ENCODE measurements around the gene VAMP5. TPM values are rescaled to one million over a fixed set of nuclear protein-coding genes. Genes with fewer than 3 reads are reported as not detected.

The VAMP5 gene
- total and polyA plus RNA-seq, 2 donors (not counting 1 experiment from before 2014, with no cell fraction given) = 16.9 to 28.6 TPM

DNA sequence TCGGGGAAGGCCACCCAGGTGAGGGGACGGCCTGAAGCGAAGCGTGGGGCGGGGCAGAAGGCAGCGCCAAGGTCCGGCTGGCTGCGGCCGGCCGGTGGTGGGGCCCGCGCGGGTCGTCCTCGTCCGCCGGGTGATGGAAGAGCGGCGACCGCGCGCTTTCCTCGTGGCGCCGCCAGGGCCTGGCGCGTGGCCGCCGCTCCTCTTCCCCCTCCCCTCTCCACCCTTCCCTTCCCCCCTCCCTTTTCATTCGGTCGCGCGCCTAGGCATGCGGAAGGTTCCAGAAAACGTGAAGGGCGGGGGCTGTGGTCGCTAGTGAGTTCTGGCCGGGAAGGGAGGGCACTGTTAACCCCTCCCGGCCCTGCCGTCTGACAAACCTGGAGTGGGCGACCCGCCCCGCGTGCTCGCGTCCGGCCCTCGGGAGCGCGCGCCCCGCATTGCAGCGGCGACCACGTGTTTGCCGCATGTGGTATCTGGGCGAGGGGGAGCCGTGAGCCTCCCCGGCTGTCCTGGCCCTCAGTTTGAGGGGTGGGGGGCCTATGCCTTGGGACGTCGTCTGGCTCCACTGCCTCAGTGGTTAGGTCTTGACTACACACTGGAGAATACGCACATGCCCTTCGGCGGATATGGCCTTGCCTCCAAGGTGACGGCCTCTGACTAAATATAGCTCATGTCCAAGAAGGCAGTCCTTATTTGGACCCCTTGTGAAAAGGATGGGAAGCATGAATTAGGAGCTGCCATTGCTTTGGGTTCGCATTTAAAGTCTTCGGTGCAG lies 44.7 kb upstream of the VAMP5 start:
- peaks cover 20% of the 10 kb centered on the region for H4K20me1 ChIP-seq (ENCODE audit: control insufficient read depth, insufficient read depth, low read length, poor library complexity, severe bottlenecking)
- peak; percentile 46 for ATAC-seq (ENCODE audit: low read depth)
- intact Hi-C loops (cut with micrococcal nuclease) = loop anchor here (1.0 to 10.0 kb wide), 9 partner anchors 13 to 656 kb away; partner anchors contain the start of genes ELMOD3, GGCX, IMMT and RETSAT
- CTCF ChIA-PET = interaction anchor here (0.6 to 7.8 kb wide), 7 partner anchors 12 to 212 kb away, joined by 3 to 104 read pairs (median 3); partner anchors contain the start of gene TGOLN2
- WGBS (ENCODE audit: insufficient coverage) = under 1% methylated on average over 63 of the region's 67 CpGs
- H3K79me2 ChIP-seq (ENCODE audit: control insufficient read depth, insufficient read depth, low read length) = peaks cover 25% of the 10 kb centered on the region
- H3K27ac ChIP-seq (ENCODE audit: low read length in 2 of 2) = peak overlapping the region; percentile 81 to 89
- H3K4me2 ChIP-seq (replicated peaks; ENCODE audit: low read depth, low read length, poor library complexity, severe bottlenecking) = peak overlapping the region; percentile 83
- H3K9ac ChIP-seq (ENCODE audit: low read length) = peak overlapping the region; percentile 82
- H3K9me3 ChIP-seq (ENCODE audit: control extremely low read depth in 1 of 3, control insufficient read depth in 2 of 3, insufficient read depth in 1 of 3, low read length in 2 of 3) = no peaks in the 10 kb centered on the region
- peak overlapping the region; percentile 98 for H3K4me3 Mint-ChIP-seq
- peak overlapping the region; percentile 91 for H2AFZ ChIP-seq (ENCODE audit: insufficient read depth, low read depth, low read length, poor library complexity, severe bottlenecking)
- peak overlapping the region; percentile 99 for H3K27ac Mint-ChIP-seq
- no peak for TF ChIP-seq EZH2 (IDR thresholded peaks at IDR 0.05; ENCODE audit: borderline replicate concordance, insufficient read depth, low read depth, low read length, poor library complexity, severe bottlenecking)
- TF ChIP-seq, protein P1, sequence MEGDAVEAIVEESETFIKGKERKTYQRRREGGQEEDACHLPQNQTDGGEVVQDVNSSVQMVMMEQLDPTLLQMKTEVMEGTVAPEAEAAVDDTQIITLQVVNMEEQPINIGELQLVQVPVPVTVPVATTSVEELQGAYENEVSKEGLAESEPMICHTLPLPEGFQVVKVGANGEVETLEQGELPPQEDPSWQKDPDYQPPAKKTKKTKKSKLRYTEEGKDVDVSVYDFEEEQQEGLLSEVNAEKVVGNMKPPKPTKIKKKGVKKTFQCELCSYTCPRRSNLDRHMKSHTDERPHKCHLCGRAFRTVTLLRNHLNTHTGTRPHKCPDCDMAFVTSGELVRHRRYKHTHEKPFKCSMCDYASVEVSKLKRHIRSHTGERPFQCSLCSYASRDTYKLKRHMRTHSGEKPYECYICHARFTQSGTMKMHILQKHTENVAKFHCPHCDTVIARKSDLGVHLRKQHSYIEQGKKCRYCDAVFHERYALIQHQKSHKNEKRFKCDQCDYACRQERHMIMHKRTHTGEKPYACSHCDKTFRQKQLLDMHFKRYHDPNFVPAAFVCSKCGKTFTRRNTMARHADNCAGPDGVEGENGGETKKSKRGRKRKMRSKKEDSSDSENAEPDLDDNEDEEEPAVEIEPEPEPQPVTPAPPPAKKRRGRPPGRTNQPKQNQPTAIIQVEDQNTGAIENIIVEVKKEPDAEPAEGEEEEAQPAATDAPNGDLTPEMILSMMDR (IDR thresholded peaks at IDR 0.05) = no peak
- POLR2A ChIA-PET = interaction anchor here (0.6 to 3.5 kb wide), 20 partner anchors 11 to 902 kb away, joined by 3 to 39 read pairs (median 5); partner anchors contain the start of genes GGCX, IMMT, KDM3A and RNF181
- peaks cover 10 to 34% of the 10 kb centered on the region in 2 experiments for H3K36me3 ChIP-seq (replicated peaks in 1 of 2; ENCODE audit: control extremely low read depth in 1 of 2, control insufficient read depth in 1 of 2, extremely low read depth in 1 of 2, insufficient read depth in 2 of 2, low read length in 1 of 2)
- H3K4me1 Mint-ChIP-seq = peaks cover 37% of the 10 kb centered on the region
- DNase-seq = peak; percentile 89
- no peaks in the 10 kb centered on the region for H3K27me3 Mint-ChIP-seq
- H3K4me1 ChIP-seq (ENCODE audit: control insufficient read depth in 2 of 2, insufficient read depth in 2 of 2, low read length in 2 of 2) = peaks cover 21 to 30% of the 10 kb centered on the region in 2 donors
- H3K4me3 ChIP-seq (ENCODE audit: control extremely low read depth in 1 of 5, extremely low read depth in 1 of 5, insufficient read depth in 1 of 5, low read depth in 2 of 5, low read length in 4 of 5) = peak overlapping the region; percentile 78 to 99 (median 92)
- H3K27me3 ChIP-seq (replicated peaks in 1 of 4; ENCODE audit: control extremely low read depth in 1 of 4, control insufficient read depth in 3 of 4, insufficient read depth in 4 of 4, low read length in 3 of 4) = no peaks in the 10 kb centered on the region
- no peaks in the 10 kb centered on the region for H3K9me3 Mint-ChIP-seq (ENCODE audit: insufficient read depth)

All from B cell (primary cell).